ENCODE results near the gene THRB.

The THRB gene

DNA sequence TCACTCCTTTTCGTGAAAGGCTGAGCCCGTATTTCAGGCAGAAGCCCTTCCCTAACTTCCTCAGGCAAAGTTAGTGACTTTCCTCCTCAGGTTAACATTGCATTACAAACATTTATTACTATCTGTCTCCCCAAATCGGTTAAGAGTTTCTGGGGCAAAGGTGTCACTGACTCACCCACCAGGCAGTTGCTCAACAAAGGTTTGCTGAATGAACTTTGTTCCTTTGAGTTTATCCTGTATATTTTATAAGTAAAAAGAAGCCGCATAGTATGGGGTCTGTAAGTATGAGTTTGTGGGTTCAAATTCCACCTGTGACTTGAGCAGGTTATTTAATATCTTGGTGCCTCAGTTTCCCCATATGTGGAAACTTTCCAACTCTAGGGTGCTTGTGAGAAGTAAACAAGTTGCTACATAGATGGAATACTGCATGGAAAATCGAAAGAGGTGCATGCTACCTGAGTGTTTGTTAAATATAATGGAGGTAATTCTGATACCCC, 177.7 kb downstream of the THRB start:
- H3K4me3 ChIP-seq (ENCODE audit: low read length), result no peak overlapping the region
- TF ChIP-seq, protein P1, sequence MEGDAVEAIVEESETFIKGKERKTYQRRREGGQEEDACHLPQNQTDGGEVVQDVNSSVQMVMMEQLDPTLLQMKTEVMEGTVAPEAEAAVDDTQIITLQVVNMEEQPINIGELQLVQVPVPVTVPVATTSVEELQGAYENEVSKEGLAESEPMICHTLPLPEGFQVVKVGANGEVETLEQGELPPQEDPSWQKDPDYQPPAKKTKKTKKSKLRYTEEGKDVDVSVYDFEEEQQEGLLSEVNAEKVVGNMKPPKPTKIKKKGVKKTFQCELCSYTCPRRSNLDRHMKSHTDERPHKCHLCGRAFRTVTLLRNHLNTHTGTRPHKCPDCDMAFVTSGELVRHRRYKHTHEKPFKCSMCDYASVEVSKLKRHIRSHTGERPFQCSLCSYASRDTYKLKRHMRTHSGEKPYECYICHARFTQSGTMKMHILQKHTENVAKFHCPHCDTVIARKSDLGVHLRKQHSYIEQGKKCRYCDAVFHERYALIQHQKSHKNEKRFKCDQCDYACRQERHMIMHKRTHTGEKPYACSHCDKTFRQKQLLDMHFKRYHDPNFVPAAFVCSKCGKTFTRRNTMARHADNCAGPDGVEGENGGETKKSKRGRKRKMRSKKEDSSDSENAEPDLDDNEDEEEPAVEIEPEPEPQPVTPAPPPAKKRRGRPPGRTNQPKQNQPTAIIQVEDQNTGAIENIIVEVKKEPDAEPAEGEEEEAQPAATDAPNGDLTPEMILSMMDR (IDR thresholded peaks at IDR 0.05; ENCODE audit: insufficient read depth, low read depth, low read length, missing control alignments), result no peak
- DNase-seq (ENCODE audit: low read depth), result peak; percentile 84

DNA sequence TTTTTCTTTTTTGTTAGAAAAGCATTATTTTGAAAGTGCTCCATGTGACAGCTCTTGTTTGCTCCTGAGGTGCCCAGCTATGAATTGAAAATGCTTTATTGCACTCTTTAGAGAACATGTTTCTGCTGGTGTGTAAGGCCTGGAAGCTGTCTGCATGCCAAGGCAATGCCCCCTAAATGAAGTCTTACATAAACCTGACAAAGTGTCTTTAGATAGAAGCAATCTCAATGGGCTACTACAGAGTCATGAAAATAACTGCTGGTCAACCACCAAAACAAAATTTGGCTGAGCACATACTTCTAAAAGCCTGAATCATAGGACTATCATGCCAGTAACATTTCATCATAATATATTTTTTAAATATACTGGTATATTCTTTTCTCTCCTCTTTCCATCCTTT, 178.7 kb downstream of the THRB start:
- peak; percentile 67 for DNase-seq (ENCODE audit: low read depth)
- TF ChIP-seq, protein P1 (IDR thresholded peaks at IDR 0.05; ENCODE audit: insufficient read depth, low read depth, low read length, missing control alignments), result no peak
- H3K4me3 ChIP-seq (ENCODE audit: low read length), result no peak overlapping the region

DNA sequence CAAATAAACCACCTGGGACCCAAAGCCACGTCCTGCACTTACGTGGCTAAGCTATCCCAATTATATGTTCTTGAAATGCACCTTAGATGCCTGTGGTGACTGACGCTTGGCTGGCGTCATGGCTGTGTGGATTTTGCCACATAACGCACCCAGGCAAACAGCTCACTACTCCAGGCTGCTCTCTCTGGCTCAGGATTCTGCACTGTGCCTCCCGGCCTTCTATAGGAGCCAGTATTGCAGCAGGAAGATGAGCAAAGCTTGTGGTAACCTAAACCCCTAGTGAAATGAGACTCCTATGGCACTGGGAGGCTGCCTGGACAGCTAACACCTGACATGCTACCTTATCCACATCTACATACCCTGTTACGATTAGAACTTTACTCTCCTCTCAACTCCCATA, 179.3 kb downstream of the THRB start:
- no peak overlapping the region for H3K4me3 ChIP-seq (ENCODE audit: low read length)
- TF ChIP-seq, protein P1 (IDR thresholded peaks at IDR 0.05; ENCODE audit: insufficient read depth, low read depth, low read length, missing control alignments), result no peak

DNA sequence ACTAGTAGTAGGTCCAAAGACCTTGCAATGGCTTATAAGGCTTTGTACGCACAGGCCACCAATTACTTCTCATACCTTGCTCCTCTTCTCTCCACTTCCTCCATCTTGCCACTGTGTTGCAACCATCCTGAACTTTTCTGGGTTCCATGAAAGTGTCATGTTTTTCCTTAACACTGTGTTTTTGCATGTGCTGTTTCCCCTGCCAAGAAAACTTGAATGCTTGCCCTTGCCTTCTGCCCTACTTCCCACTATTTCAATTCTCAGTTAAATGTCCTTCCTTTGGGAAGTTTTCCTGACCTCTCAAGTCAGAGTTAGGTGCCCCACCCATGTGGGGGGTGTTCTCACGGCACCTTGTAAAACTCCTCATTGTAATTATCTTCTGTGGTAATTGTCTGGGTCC, 182.8 kb downstream of the THRB start:
- DNase-seq (ENCODE audit: low read depth), result no peak
- TF ChIP-seq, protein P1 (IDR thresholded peaks at IDR 0.05; ENCODE audit: insufficient read depth, low read depth, low read length, missing control alignments), result no peak
- no peak overlapping the region for H3K4me3 ChIP-seq (ENCODE audit: low read length)

More for the DNA sequence above, 179.3 kb downstream of the THRB start:
- peak; percentile 65 for DNase-seq (ENCODE audit: low read depth)

GRCh38 chr3:24310887-24311286, 183.8 kb downstream of the THRB start:
- no peak overlapping the region for H3K4me3 ChIP-seq (ENCODE audit: low read length)
- TF ChIP-seq, protein P1 (IDR thresholded peaks at IDR 0.05; ENCODE audit: insufficient read depth, low read depth, low read length, missing control alignments), result no peak
- no peak for DNase-seq (ENCODE audit: low read depth)

- DNase-seq (ENCODE audit: low read depth), result no peak
- TF ChIP-seq, protein P1 (IDR thresholded peaks at IDR 0.05; ENCODE audit: insufficient read depth, low read depth, low read length, missing control alignments), result no peak
Observed at GRCh38 chr3:24306518-24306917, 188.1 kb downstream of the THRB start.

DNA sequence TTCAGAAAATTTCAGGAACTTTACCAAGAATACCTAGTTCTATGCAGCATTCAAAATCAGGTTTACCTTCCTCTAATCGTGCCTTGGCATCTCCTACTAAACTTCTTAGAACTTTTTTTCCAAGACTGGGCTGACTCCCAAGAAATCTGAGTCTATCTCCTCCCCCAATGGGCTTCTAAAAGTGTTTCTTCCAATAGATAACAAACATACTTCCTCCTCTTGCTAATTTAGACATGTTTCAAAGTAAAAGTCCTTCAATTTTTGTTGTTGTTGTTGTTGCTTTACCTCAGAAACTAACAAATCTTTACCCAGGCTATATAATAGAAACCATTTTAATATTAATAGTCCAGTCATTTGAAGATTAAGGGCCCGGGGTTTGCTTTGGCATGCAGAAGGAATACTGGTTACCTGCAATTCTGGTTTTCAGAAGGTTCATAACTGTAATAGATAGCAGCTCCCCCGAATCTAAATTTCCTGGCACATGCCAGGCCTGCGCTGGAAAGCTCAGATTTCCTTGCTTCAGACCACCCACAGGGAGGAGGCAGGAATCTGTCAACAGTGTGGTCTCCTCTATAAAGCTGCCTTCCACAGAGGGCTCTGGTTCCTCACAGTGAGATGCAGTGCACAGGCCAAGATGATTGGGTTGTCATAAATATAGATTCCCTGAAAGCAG, 188.7 kb downstream of the THRB start:
- DNase-seq (ENCODE audit: low read depth), result no peak
- TF ChIP-seq, protein P1 (IDR thresholded peaks at IDR 0.05; ENCODE audit: insufficient read depth, low read depth, low read length, missing control alignments), result no peak
- no peak overlapping the region for H3K4me3 ChIP-seq (ENCODE audit: low read length)

More at GRCh38 chr3:24306518-24306917, 188.1 kb downstream of the THRB start:
- H3K4me3 ChIP-seq (ENCODE audit: low read length), result no peak overlapping the region
